ENCODE data around the gene RAP1GAP2.

The RAP1GAP2 gene

GRCh38 chr17:2964831-2965230 is 168.6 kb downstream of the RAP1GAP2 start:
- TF ChIP-seq CTCF (IDR thresholded peaks at IDR 0.05; ENCODE audit: low read depth, low read length): no peak
- no peaks in the 10 kb centered on the region for H3K9me3 ChIP-seq (ENCODE audit: severe bottlenecking)
- H3K4me3 ChIP-seq (ENCODE audit: low read depth, low read length): no peak overlapping the region
- no peak for DNase-seq
- H3K36me3 ChIP-seq: peaks cover 33% of the 10 kb centered on the region
- H3K27ac ChIP-seq: no peak overlapping the region
- no peaks in the 10 kb centered on the region for H3K27me3 ChIP-seq (ENCODE audit: insufficient read depth, low read depth, severe bottlenecking)

GRCh38 chr17:2965621-2966595 is 169.7 kb downstream of the RAP1GAP2 start:
- TF ChIP-seq CTCF (IDR thresholded peaks at IDR 0.05; ENCODE audit: low read depth, low read length): no peak
- Histone ChIP-seq H3K27me3 (ENCODE audit: insufficient read depth, low read depth, severe bottlenecking) (no peaks in the 10 kb centered on the region), H3K9me3 (ENCODE audit: severe bottlenecking) (no peaks in the 10 kb centered on the region), H3K36me3 (peaks cover 30% of the 10 kb centered on the region), H3K4me3 (ENCODE audit: low read depth, low read length) (no peak overlapping the region), H3K27ac (no peak overlapping the region)
- DNase-seq: no peak

GRCh38 chr17:2967515-2967914 is 171.3 kb downstream of the RAP1GAP2 start:
- TF ChIP-seq CTCF (IDR thresholded peaks at IDR 0.05; ENCODE audit: low read depth, low read length): no peak
- no peaks in the 10 kb centered on the region for H3K9me3 ChIP-seq (ENCODE audit: severe bottlenecking)
- H3K4me3 ChIP-seq (ENCODE audit: low read depth, low read length): no peak overlapping the region
- no peak overlapping the region for H3K27ac ChIP-seq
- H3K27me3 ChIP-seq (ENCODE audit: insufficient read depth, low read depth, severe bottlenecking): no peaks in the 10 kb centered on the region
- DNase-seq: no peak
- peaks cover 30% of the 10 kb centered on the region for H3K36me3 ChIP-seq

- Histone ChIP-seq H3K27ac (no peak overlapping the region), H3K27me3 (ENCODE audit: insufficient read depth, low read depth, severe bottlenecking) (no peaks in the 10 kb centered on the region), H3K9me3 (ENCODE audit: severe bottlenecking) (no peaks in the 10 kb centered on the region), H3K36me3 (peaks cover 19% of the 10 kb centered on the region), H3K4me3 (ENCODE audit: low read depth, low read length) (no peak overlapping the region)
- no peak for TF ChIP-seq CTCF (IDR thresholded peaks at IDR 0.05; ENCODE audit: low read depth, low read length)
- no peak for DNase-seq
Measured at GRCh38 chr17:2971851-2972250, 175.6 kb downstream of the RAP1GAP2 start.

- H3K9me3 ChIP-seq (ENCODE audit: severe bottlenecking): no peaks in the 10 kb centered on the region
- no peaks in the 10 kb centered on the region for H3K27me3 ChIP-seq (ENCODE audit: insufficient read depth, low read depth, severe bottlenecking)
- DNase-seq: no peak
- no peak overlapping the region for H3K4me3 ChIP-seq (ENCODE audit: low read depth, low read length)
- H3K27ac ChIP-seq: no peak overlapping the region
- H3K36me3 ChIP-seq: peaks cover 12% of the 10 kb centered on the region
- no peak for TF ChIP-seq CTCF (IDR thresholded peaks at IDR 0.05; ENCODE audit: low read depth, low read length)
Measured at GRCh38 chr17:2972749-2973148, 176.5 kb downstream of the RAP1GAP2 start.
